ENCODE measurements around the gene DGKI.

DGKI gene

DNA sequence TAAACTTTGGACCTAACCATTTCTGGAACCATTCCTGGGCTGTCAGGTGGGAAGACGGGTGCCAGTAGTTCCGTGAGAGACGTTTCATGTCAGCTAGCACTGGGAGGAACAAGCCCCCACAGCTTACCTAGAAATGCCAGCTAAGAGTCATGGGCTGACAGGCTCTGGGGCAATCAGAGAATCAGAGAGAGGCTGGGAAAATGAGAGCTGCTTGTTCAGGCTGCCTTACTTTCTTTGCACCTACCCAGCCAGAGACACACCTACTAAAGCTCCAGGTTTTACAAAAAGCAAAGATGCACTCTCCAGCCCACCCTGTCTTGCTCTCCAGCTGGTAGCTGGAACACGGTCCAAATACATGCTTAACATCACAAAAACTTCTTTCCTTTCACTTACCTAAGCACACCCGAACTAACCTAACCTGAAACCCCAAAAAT is 503.9 kb downstream of the DGKI start:
- Histone ChIP-seq H3K36me3 (ENCODE audit: control insufficient read depth in 4 of 4, insufficient read depth in 4 of 4, low read length in 3 of 4) (no peaks in the 10 kb centered on the region), H3K4me1 (ENCODE audit: control extremely low read depth in 1 of 4, control insufficient read depth in 4 of 4, insufficient read depth in 4 of 4, low read length in 3 of 4) (no peaks in the 10 kb centered on the region), H3K27me3 (replicated peaks in 2 of 5; ENCODE audit: control insufficient read depth in 4 of 5, insufficient read depth in 5 of 5, low read length in 4 of 5) (peaks cover 5 to 37% (median 16%) of the 10 kb centered on the region in 5 experiments), H3K27ac (ENCODE audit: insufficient read depth in 1 of 2, low read depth in 1 of 2, low read length in 2 of 2, poor library complexity in 1 of 2, severe bottlenecking in 2 of 2) (no peak overlapping the region), H3K4me3 (ENCODE audit: control insufficient read depth in 1 of 7, extremely low read depth in 1 of 7, insufficient read depth in 4 of 7, low read depth in 2 of 7, low read length in 6 of 7) (no peak overlapping the region), H3K9me3 (ENCODE audit: control extremely low read depth in 1 of 5, control insufficient read depth in 4 of 5, insufficient read depth in 2 of 5, low read depth in 1 of 5, low read length in 4 of 5) (no peaks in the 10 kb centered on the region)
- DNase-seq, result no peak
- POLR2A ChIA-PET, result no interaction called here
- WGBS (ENCODE audit: insufficient coverage), result 65% methylated on average over 4 of the region's 5 CpGs
- CTCF ChIA-PET, result no interaction called here

DNA sequence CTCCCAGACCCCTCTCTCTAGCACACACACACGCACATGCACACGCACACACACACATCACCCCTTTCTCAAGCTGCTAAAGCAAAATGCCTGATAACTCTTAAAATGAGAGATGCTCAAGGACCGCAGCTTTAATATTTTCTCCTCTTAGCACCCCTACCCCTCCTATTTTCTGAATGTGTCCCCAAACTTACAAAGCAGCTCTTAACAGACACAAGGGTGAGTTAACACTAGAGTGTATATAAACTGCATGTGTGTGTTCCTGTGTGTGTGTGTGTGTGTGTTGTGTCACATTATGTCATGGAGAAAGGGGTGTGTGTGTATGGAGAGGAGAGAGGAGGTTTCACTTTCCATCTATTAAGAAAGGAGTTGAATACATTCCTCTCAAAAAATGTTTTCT is 504.5 kb downstream of the DGKI start:
- DNase-seq, result no peak
- H3K36me3 ChIP-seq (ENCODE audit: control insufficient read depth in 4 of 4, insufficient read depth in 4 of 4, low read length in 3 of 4), result no peaks in the 10 kb centered on the region
- no peak overlapping the region for H3K4me3 ChIP-seq (ENCODE audit: control insufficient read depth in 1 of 7, extremely low read depth in 1 of 7, insufficient read depth in 4 of 7, low read depth in 2 of 7, low read length in 6 of 7)
- no peaks in the 10 kb centered on the region for H3K9me3 ChIP-seq (ENCODE audit: control extremely low read depth in 1 of 5, control insufficient read depth in 4 of 5, insufficient read depth in 2 of 5, low read depth in 1 of 5, low read length in 4 of 5)
- no peaks in the 10 kb centered on the region for H3K4me1 ChIP-seq (ENCODE audit: control extremely low read depth in 1 of 4, control insufficient read depth in 4 of 4, insufficient read depth in 4 of 4, low read length in 3 of 4)
- peaks cover 5 to 37% (median 14%) of the 10 kb centered on the region in 5 experiments for H3K27me3 ChIP-seq (replicated peaks in 2 of 5; ENCODE audit: control insufficient read depth in 4 of 5, insufficient read depth in 5 of 5, low read length in 4 of 5)
- H3K27ac ChIP-seq (ENCODE audit: insufficient read depth in 1 of 2, low read depth in 1 of 2, low read length in 2 of 2, poor library complexity in 1 of 2, severe bottlenecking in 2 of 2), result no peak overlapping the region
- WGBS (ENCODE audit: insufficient coverage), result 60% methylated on average over 3 of the region's 3 CpGs
- CTCF ChIA-PET, result no interaction called here
- POLR2A ChIA-PET, result no interaction called here

DNA sequence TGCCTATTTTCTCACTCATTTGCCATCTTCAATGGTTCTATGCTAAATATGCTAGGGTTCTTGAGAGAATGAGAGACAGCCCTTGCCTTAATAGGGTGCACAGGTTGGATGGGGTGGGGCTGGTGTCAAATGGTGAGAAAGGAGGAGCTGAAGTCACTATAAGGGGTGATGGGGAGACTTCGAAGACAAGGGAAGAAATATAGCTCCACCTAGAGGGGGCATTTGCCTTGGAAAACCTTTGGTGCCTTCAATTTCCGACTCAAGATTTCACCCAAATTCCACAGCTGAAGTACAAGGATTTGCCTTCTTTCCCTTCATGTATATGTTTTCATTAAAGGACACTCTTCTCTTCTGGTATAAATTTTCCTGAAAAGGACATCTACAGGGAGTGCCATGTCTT is 508.9 kb downstream of the DGKI start:
- Histone ChIP-seq H3K27ac (ENCODE audit: insufficient read depth in 1 of 2, low read depth in 1 of 2, low read length in 2 of 2, poor library complexity in 1 of 2, severe bottlenecking in 2 of 2) (no peak overlapping the region), H3K27me3 (replicated peaks in 2 of 5; ENCODE audit: control insufficient read depth in 4 of 5, insufficient read depth in 5 of 5, low read length in 4 of 5) (peaks cover 0 to 8% (median 4%) of the 10 kb centered on the region in 5 experiments), H3K4me3 (ENCODE audit: control insufficient read depth in 1 of 7, extremely low read depth in 1 of 7, insufficient read depth in 4 of 7, low read depth in 2 of 7, low read length in 6 of 7) (no peak overlapping the region), H3K9me3 (ENCODE audit: control extremely low read depth in 1 of 5, control insufficient read depth in 4 of 5, insufficient read depth in 2 of 5, low read depth in 1 of 5, low read length in 4 of 5) (no peaks in the 10 kb centered on the region), H3K36me3 (ENCODE audit: control insufficient read depth in 4 of 4, insufficient read depth in 4 of 4, low read length in 3 of 4) (no peaks in the 10 kb centered on the region), H3K4me1 (ENCODE audit: control extremely low read depth in 1 of 4, control insufficient read depth in 4 of 4, insufficient read depth in 4 of 4, low read length in 3 of 4) (no peaks in the 10 kb centered on the region)
- CTCF ChIA-PET, result no interaction called here
- POLR2A ChIA-PET, result no interaction called here
- 100% methylated on average over 1 of the region's 2 CpGs for WGBS (ENCODE audit: insufficient coverage)
- DNase-seq, result no peak

- no peak overlapping the region for H3K27ac ChIP-seq (ENCODE audit: insufficient read depth in 1 of 2, low read depth in 1 of 2, low read length in 2 of 2, poor library complexity in 1 of 2, severe bottlenecking in 2 of 2)
- H3K36me3 ChIP-seq (ENCODE audit: control insufficient read depth in 4 of 4, insufficient read depth in 4 of 4, low read length in 3 of 4), result no peaks in the 10 kb centered on the region
- WGBS (ENCODE audit: insufficient coverage), result 100% methylated on average over 2 of the region's 4 CpGs
- H3K9me3 ChIP-seq (ENCODE audit: control extremely low read depth in 1 of 5, control insufficient read depth in 4 of 5, insufficient read depth in 2 of 5, low read depth in 1 of 5, low read length in 4 of 5), result no peaks in the 10 kb centered on the region
- POLR2A ChIA-PET, result no interaction called here
- DNase-seq, result no peak
- CTCF ChIA-PET, result no interaction called here
- no peaks in the 10 kb centered on the region for H3K27me3 ChIP-seq (replicated peaks in 2 of 5; ENCODE audit: control insufficient read depth in 4 of 5, insufficient read depth in 5 of 5, low read length in 4 of 5)
- H3K4me1 ChIP-seq (ENCODE audit: control extremely low read depth in 1 of 4, control insufficient read depth in 4 of 4, insufficient read depth in 4 of 4, low read length in 3 of 4), result no peaks in the 10 kb centered on the region
- H3K4me3 ChIP-seq (ENCODE audit: control insufficient read depth in 1 of 7, extremely low read depth in 1 of 7, insufficient read depth in 4 of 7, low read depth in 2 of 7, low read length in 6 of 7), result no peak overlapping the region
These were observed 511.0 kb downstream of the DGKI start for GRCh38 chr7:137335814-137336213.

- Histone ChIP-seq H3K4me3 (ENCODE audit: control insufficient read depth in 1 of 7, extremely low read depth in 1 of 7, insufficient read depth in 4 of 7, low read depth in 2 of 7, low read length in 6 of 7) (no peak overlapping the region), H3K27ac (ENCODE audit: insufficient read depth in 1 of 2, low read depth in 1 of 2, low read length in 2 of 2, poor library complexity in 1 of 2, severe bottlenecking in 2 of 2) (no peak overlapping the region), H3K4me1 (ENCODE audit: control extremely low read depth in 1 of 4, control insufficient read depth in 4 of 4, insufficient read depth in 4 of 4, low read length in 3 of 4) (no peaks in the 10 kb centered on the region), H3K36me3 (ENCODE audit: control insufficient read depth in 4 of 4, insufficient read depth in 4 of 4, low read length in 3 of 4) (no peaks in the 10 kb centered on the region), H3K9me3 (ENCODE audit: control extremely low read depth in 1 of 5, control insufficient read depth in 4 of 5, insufficient read depth in 2 of 5, low read depth in 1 of 5, low read length in 4 of 5) (no peaks in the 10 kb centered on the region), H3K27me3 (replicated peaks in 2 of 5; ENCODE audit: control insufficient read depth in 4 of 5, insufficient read depth in 5 of 5, low read length in 4 of 5) (no peaks in the 10 kb centered on the region)
- no peak for DNase-seq
- 68% methylated on average over 8 of the region's 8 CpGs for WGBS (ENCODE audit: insufficient coverage)
- CTCF ChIA-PET, result interaction anchor here (1.4 kb wide), 1 partner anchor 12 kb away, joined by 3 read pairs; the partner anchor contains the start of gene PTN
- POLR2A ChIA-PET, result no interaction called here
These were observed 515.4 kb downstream of the DGKI start for GRCh38 chr7:137331378-137331777.

Measured in common myeloid progenitor, CD34-positive (primary cell).